CD4-positive, alpha-beta T cell (primary cell): ENCODE data around the gene BHLHE23. TPM values are rescaled to one million over a fixed set of nuclear protein-coding genes. Genes with fewer than 3 reads are reported as not detected.

Source experiments
- ATAC-seq: fragments of 200-7000 bp; cut with Tn5 transposase; one replicate; pipeline ENCODE4 v1.10.0; 2022; ENCODE audit warnings: mild to moderate bottlenecking; ENCODE audit not compliant: poor library complexity
- CTCF ChIA-PET: fragments of 350-600 bp; sonication (Branson Sonifier 250); formaldehyde crosslinking; loops from one replicate; lab custom pipeline; 2021; ENCODE audit warnings: antibody characterized with exemption, inconsistent platforms; lab: Charles Lee
- POLR2A ChIA-PET: fragments of 350-600 bp; sonication (Branson Sonifier 250); formaldehyde crosslinking; loops from one replicate; lab custom pipeline; 2021; ENCODE audit warnings: antibody characterized with exemption, inconsistent platforms; lab: Charles Lee
- DNase-seq, 14 experiments: peaks; one replicate each; pipeline ENCODE4 v3.0.0-alpha.2; 2013 to 2020; ENCODE audit warnings: mixed read lengths in 2 of 14
- H3K27ac ChIP-seq, 2 donors: one replicate each; pipeline versions ENCODE4 v1.5.1 to v1.7.0; 2013; ENCODE audit warnings: low read length in 2 of 2, low read depth in 1 of 2, mild to moderate bottlenecking in 1 of 2
- H3K27me3 ChIP-seq, 2 experiments: 1 replicate in 1 of 2; 2 replicates in 1 of 2; pipeline versions ENCODE4 v1.6.1 to v1.7.0; 2013; ENCODE audit warnings: low read length in 2 of 2, control low read depth in 1 of 2, mild to moderate bottlenecking in 1 of 2, moderate library complexity in 1 of 2; ENCODE audit not compliant: insufficient read depth in 2 of 2, control insufficient read depth in 1 of 2
- H3K36me3 ChIP-seq: one replicate; pipeline ENCODE4 v1.6.1; 2013; ENCODE audit warnings: low read length, control low read depth; ENCODE audit not compliant: insufficient read depth
- H3K4me1 ChIP-seq: one replicate; pipeline ENCODE4 v1.6.1; 2013; ENCODE audit warnings: low read length, control low read depth; ENCODE audit not compliant: insufficient read depth
- H3K4me3 ChIP-seq: one replicate; pipeline ENCODE4 v1.5.1; 2013; ENCODE audit warnings: mild to moderate bottlenecking, low read length, moderate library complexity
- H3K9me3 ChIP-seq, 2 experiments: 1 replicate in 1 of 2; 2 replicates in 1 of 2; pipeline versions ENCODE4 v1.6.1 to v1.7.0; 2013; ENCODE audit warnings: low read length in 2 of 2, mild to moderate bottlenecking in 2 of 2, control low read depth in 1 of 2, moderate library complexity in 1 of 2; ENCODE audit not compliant: control insufficient read depth in 1 of 2, insufficient read depth in 1 of 2
- H3K27ac Mint-ChIP-seq: one replicate; pipeline ENCODE4 v1.8.0; 2020; ENCODE audit warnings: mixed read lengths
- H3K27me3 Mint-ChIP-seq: one replicate; pipeline ENCODE4 v1.8.0; 2021; ENCODE audit warnings: mixed read lengths
- H3K36me3 Mint-ChIP-seq: one replicate; pipeline ENCODE4 v1.8.0; 2021; ENCODE audit warnings: low read depth, mixed read lengths
- H3K4me1 Mint-ChIP-seq: one replicate; pipeline ENCODE4 v1.8.0; 2021; ENCODE audit warnings: low read depth, mixed read lengths
- H3K4me3 Mint-ChIP-seq: one replicate; pipeline ENCODE4 v1.8.0; 2020; ENCODE audit warnings: mild to moderate bottlenecking, mixed read lengths
- H3K9me3 Mint-ChIP-seq: one replicate; pipeline ENCODE4 v1.8.0; 2020; ENCODE audit warnings: mixed read lengths
- intact Hi-C, 2 experiments: fragments of 100-400 bp; cut with DNase I in 1 of 2; cut with micrococcal nuclease in 1 of 2; formaldehyde crosslinking; loops; one replicate each; pipeline versions ENCODE4 v1.15.1 to v1.9.0; 2023 to 2025; cut with DNase I, micrococcal nuclease
- total RNA-seq, 174 experiments: library from RNA in 2 of 174; stranded (reverse) in 2 of 174; gene quantifications; one replicate each; pipeline ENCODE4 v1.2.3 and lab custom pipeline; 2021 to 2026
- TF ChIP-seq, protein P1 (sequence below): fragments of 200-600 bp; IDR thresholded peaks from one replicate; pipeline ENCODE4 v1.8.0; 2022; ENCODE audit warnings: antibody characterized with exemption, mild to moderate bottlenecking

Gene BHLHE23
- total RNA-seq, 2 experiments from 2014 or later, result not detected

DNA sequence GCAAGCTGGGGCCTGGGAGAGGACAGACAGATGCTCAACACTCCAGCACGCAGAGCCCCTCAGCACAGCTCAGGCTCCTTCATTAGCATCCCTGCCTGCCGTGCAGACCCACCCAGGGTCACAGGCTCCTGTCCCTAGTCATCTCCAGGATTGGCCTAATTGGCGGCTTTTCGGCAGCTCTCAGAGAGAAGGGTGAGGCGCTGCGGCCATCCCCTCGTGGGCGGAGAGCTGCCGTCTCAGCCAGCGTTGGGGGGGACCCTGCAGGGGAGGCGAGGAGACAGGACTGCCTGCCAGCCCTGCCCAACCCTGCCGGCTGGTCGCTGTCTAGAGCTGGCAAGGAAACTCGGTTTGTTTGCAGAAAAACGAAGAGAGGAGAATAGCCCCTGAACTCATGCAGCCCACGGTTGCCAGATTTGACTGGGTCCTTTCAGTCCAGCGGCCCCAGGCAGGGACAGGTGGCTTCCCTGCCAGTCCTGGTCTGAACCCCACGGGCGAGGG, 26.8 kb downstream of the BHLHE23 start:
- H3K36me3 Mint-ChIP-seq, result no peaks in the 10 kb centered on the region
- no peak overlapping the region for H3K27ac ChIP-seq
- TF ChIP-seq, protein P1, sequence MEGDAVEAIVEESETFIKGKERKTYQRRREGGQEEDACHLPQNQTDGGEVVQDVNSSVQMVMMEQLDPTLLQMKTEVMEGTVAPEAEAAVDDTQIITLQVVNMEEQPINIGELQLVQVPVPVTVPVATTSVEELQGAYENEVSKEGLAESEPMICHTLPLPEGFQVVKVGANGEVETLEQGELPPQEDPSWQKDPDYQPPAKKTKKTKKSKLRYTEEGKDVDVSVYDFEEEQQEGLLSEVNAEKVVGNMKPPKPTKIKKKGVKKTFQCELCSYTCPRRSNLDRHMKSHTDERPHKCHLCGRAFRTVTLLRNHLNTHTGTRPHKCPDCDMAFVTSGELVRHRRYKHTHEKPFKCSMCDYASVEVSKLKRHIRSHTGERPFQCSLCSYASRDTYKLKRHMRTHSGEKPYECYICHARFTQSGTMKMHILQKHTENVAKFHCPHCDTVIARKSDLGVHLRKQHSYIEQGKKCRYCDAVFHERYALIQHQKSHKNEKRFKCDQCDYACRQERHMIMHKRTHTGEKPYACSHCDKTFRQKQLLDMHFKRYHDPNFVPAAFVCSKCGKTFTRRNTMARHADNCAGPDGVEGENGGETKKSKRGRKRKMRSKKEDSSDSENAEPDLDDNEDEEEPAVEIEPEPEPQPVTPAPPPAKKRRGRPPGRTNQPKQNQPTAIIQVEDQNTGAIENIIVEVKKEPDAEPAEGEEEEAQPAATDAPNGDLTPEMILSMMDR, result no peak
- no peak overlapping the region for H3K27ac Mint-ChIP-seq
- H3K4me1 Mint-ChIP-seq, result peaks cover 44% of the 10 kb centered on the region
- intact Hi-C loops, result no loop called here
- no peaks in the 10 kb centered on the region for H3K36me3 ChIP-seq
- POLR2A ChIA-PET, result interaction anchor here (3.0 kb wide), 1 partner anchor 26 kb away, joined by 21 read pairs; no protein-coding TSS in a partner anchor
- peaks cover 47 to 61% of the 10 kb centered on the region in 2 experiments for H3K27me3 ChIP-seq
- no peak overlapping the region for H3K4me3 ChIP-seq
- DNase-seq (peak in 1 of 14 experiments; percentile 16), ATAC-seq (no peak)
- no peaks in the 10 kb centered on the region for H3K9me3 Mint-ChIP-seq
- peaks cover 55% of the 10 kb centered on the region for H3K4me1 ChIP-seq
- H3K9me3 ChIP-seq, result peaks cover 0 to 23% of the 10 kb centered on the region in 2 experiments
- H3K27me3 Mint-ChIP-seq, result peaks cover 66% of the 10 kb centered on the region
- H3K4me3 Mint-ChIP-seq, result no peak overlapping the region
- CTCF ChIA-PET, result interaction anchor here (1.3 to 3.9 kb wide), 3 partner anchors 7 to 61 kb away, joined by 3 to 23 read pairs (median 8); no protein-coding TSS in a partner anchor

DNA sequence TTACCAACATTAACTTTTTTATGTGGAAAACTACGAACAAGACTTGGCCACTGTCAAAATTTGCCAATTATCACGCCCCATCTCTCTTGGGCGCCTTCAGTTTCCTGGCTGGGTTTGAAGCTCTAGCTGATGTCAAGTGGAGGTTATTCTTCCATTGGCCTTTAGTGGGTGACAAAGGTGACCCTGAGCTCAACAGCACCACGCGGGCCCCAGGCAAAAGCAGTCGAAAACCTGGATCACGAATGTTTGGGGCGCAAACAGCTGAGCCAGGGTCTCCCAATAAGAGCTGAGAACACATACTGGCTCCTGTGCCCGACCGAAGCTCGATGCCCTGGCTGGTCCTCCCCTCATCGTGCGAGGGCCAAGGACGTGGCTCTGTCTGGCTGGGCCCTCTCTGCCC, 27.5 kb downstream of the BHLHE23 start:
- Mint-ChIP-seq H3K9me3 (no peaks in the 10 kb centered on the region), H3K4me1 (peaks cover 44% of the 10 kb centered on the region), H3K27ac (peak overlapping the region; percentile 33), H3K27me3 (peaks cover 69% of the 10 kb centered on the region), H3K4me3 (no peak overlapping the region), H3K36me3 (no peaks in the 10 kb centered on the region)
- no peak overlapping the region for H3K4me3 ChIP-seq
- intact Hi-C loops, result no loop called here
- peaks cover 55% of the 10 kb centered on the region for H3K4me1 ChIP-seq
- no peaks in the 10 kb centered on the region for H3K36me3 ChIP-seq
- peaks cover 0 to 28% of the 10 kb centered on the region in 2 experiments for H3K9me3 ChIP-seq
- ATAC-seq (no peak), DNase-seq (peak in 1 of 14 experiments; percentile 19)
- TF ChIP-seq, protein P1, result no peak
- no peak overlapping the region for H3K27ac ChIP-seq
- ChIA-PET CTCF (interaction anchor here (3.9 kb wide), 1 partner anchor 30 kb away, joined by 23 read pairs; no protein-coding TSS in a partner anchor), POLR2A (interaction anchor here (1.4 to 3.0 kb wide), 2 partner anchors 25 to 53 kb away, joined by 3 to 21 read pairs; partner anchors contain the start of gene DIDO1)
- peaks cover 53 to 64% of the 10 kb centered on the region in 2 experiments for H3K27me3 ChIP-seq

DNA sequence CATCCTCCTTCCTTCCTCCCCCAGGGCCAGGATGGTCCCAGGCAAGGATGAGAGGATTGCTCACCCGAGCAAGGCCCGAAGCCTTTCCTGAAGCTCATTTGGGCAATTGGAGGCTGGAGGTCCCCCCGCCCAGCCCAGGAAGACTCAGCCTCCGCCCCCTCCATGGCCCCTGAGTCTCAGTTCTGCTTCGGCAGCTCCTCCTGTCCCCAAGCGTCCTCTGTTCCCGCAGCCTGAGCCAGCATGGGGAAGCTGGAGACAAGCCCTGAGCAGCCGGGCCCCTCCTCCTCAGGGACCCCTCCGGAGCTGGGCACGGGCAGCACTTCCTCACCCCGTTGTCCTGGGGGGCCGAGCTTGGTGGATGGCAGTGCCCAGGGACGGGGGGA, 28.2 kb downstream of the BHLHE23 start:
- peak overlapping the region; percentile 80 for H3K27ac Mint-ChIP-seq
- H3K36me3 Mint-ChIP-seq, result no peaks in the 10 kb centered on the region
- peak overlapping the region; percentile 54 for H3K4me3 Mint-ChIP-seq
- TF ChIP-seq, protein P1, result no peak
- Histone ChIP-seq H3K27ac (no peak overlapping the region), H3K36me3 (no peaks in the 10 kb centered on the region), H3K9me3 (peaks cover 0 to 28% of the 10 kb centered on the region in 2 experiments), H3K27me3 (peaks cover 61 to 70% of the 10 kb centered on the region in 2 experiments), H3K4me3 (no peak overlapping the region), H3K4me1 (peaks cover 55% of the 10 kb centered on the region)
- H3K27me3 Mint-ChIP-seq, result peaks cover 73% of the 10 kb centered on the region
- H3K4me1 Mint-ChIP-seq, result peaks cover 43% of the 10 kb centered on the region
- DNase-seq (peak in 2 of 14 experiments; percentile 46 to 48), ATAC-seq (no peak)
- H3K9me3 Mint-ChIP-seq, result no peaks in the 10 kb centered on the region
- POLR2A ChIA-PET, result interaction anchor here (1.0 to 3.0 kb wide), 3 partner anchors 25 to 61 kb away, joined by 3 to 21 read pairs (median 3); partner anchors contain the start of gene DIDO1
- CTCF ChIA-PET, result interaction anchor here (3.3 kb wide), 1 partner anchor 30 kb away, joined by 24 read pairs; no protein-coding TSS in a partner anchor
- intact Hi-C loops, result no loop called here
